OCI-LY3 (cell line): ENCODE results near the gene CACNG7.

ENCODE experiments used
- CTCF ChIP-seq: fragments of 200-600, 300-600 bp; sonication (generic); IDR thresholded peaks from 2 replicates; pipeline ENCODE4 v1.5.1; 2014; ENCODE audit warnings: antibody characterized with exemption, low read length, low read depth
- EZH2phosphoT487 ChIP-seq: fragments of 200-600 bp; shearing (Covaris generic); IDR thresholded peaks from 2 replicates; pipeline ENCODE4 v1.6.1; 2018; ENCODE audit warnings: antibody characterized with exemption, mixed run types, low read depth

- no peak for TF ChIP-seq CTCF
- no peak for TF ChIP-seq EZH2phosphoT487
Measured at GRCh38 chr19:53966931-53967330, 57.9 kb downstream of the CACNG7 start.
